Measurements from ENCODE around the gene MED12L.
"Not testable (repeated sequence)": the region's sequence is repeated elsewhere in the genome, so short reads cannot be mapped to it uniquely, and the experiment has no call there.

Gene MED12L, protein sequence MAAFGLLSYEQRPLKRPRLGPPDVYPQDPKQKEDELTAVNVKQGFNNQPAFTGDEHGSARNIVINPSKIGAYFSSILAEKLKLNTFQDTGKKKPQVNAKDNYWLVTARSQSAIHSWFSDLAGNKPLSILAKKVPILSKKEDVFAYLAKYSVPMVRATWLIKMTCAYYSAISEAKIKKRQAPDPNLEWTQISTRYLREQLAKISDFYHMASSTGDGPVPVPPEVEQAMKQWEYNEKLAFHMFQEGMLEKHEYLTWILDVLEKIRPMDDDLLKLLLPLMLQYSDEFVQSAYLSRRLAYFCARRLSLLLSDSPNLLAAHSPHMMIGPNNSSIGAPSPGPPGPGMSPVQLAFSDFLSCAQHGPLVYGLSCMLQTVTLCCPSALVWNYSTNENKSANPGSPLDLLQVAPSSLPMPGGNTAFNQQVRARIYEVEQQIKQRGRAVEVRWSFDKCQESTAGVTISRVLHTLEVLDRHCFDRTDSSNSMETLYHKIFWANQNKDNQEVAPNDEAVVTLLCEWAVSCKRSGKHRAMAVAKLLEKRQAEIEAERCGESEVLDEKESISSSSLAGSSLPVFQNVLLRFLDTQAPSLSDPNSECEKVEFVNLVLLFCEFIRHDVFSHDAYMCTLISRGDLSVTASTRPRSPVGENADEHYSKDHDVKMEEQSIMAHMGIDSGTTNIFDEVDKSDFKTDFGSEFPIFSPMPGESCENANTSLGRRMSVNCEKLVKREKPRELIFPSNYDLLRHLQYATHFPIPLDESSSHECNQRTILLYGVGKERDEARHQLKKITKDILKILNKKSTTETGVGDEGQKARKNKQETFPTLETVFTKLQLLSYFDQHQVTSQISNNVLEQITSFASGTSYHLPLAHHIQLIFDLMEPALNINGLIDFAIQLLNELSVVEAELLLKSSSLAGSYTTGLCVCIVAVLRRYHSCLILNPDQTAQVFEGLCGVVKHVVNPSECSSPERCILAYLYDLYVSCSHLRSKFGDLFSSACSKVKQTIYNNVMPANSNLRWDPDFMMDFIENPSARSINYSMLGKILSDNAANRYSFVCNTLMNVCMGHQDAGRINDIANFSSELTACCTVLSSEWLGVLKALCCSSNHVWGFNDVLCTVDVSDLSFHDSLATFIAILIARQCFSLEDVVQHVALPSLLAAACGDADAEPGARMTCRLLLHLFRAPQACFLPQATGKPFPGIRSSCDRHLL (N-terminal part only)

DNA sequence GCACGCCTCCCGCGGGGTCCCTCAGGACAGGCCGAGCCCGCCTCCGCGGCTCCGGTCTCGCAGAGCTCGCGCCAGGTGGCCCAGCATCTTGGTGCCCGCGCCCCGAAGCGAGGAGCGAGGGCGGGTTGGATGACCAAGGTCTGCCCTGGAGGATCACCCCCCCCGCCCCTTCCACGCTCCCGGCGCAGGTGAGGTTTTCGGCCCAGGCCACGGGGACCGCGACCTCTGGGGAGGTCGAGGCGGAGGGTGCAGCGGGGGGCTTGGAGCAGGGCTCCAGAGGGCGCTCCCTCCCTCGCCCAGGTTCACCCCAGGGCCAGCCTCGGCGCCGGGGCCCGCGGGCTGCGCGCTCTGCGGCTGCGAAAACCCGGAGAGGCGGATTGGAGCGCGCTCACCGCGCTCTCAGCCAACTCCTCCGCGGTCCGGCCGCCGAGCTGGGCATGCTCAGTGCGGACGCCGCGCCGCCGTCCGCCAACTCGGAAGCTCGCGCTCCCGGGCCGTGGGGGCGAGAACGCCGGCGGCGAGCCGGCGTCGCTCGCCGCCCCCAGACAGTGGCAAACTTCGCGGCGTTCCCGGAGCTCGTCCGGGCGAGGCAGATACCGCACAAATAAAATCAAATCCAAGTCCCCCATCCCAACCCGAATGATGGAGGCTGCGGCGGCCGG is at the start of gene MED12L:
TSS of gene MED12L (plus strand) at position 438 of the 662 bp plus-strand sequence. CDS start 1,263 bp downstream, outside the sequence.
- DNase-seq = peak; percentile 31

DNA sequence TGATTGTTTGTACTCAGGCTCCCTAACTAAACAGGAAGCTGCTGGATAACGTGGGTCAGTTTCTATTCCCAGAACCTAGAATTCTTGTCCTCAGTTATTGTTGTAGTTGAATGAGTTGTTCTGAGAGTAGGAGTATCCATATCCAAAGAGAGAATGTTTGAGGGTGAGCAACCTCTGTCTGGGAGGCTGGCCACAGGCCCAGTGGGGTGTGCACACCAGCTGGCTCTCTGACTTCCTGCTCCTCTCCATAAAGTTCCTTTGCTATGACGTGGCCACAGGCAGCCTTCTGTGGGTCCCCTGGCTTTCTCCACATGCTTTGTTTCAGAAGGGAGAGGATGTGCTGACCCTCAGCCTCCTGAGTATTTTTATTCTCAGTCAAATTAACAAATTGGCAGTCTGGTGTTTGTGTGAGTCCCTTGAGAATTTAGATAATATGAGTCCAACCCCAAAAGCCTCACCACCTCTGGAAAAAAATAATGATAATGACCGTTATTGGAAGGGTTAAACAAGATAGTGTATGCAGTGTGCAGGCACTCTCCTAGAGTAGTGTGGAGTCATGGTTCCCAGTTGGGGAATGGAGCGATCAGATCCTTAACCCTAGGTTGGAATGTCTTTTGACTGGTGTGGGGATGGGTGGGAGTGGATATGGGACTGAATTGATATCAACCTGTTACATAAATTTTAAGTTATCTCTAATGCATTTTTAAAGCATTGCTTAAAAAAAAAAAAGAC is 47.6 kb upstream of the MED12L start:
- no peak for DNase-seq

DNA sequence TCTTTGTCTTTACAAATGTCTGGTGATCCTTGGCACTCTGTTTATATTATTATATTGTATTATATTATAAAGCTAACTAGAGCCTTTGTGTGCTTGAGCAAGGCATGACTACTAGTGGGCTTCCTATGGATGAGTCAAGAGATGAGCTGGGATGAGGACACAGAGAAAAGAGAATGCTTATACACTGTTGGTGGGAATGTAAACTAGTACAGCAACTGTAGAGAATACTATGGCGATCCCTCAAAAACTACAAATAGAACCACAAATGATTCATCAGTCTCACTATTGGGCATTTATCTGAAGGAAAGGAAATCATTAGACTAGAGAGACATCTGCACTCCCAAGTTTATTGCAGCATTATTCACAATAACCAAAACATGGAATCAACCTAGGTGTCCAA is 40.8 kb upstream of the MED12L start:
- DNase-seq = no peak

DNA sequence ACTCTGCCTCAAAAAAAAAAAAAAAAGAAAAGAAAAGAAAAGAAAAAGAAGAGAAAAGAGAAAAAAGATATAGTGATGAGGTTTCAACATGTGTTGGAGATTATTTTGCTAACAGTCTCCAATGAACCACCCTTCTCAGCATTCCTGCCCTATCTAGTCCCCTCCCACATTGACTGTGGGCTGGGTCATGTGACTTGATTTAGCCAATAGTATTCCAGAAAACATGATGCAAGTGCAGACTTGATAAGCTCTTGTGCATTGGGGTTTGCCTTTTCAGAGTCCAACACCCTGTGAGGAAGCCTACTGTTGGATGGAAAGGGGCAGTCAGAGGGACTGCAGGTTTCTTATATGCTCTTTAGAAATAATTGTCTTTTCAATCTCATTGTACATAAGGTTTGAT is 37.8 kb upstream of the MED12L start:
- no peak for DNase-seq

DNA sequence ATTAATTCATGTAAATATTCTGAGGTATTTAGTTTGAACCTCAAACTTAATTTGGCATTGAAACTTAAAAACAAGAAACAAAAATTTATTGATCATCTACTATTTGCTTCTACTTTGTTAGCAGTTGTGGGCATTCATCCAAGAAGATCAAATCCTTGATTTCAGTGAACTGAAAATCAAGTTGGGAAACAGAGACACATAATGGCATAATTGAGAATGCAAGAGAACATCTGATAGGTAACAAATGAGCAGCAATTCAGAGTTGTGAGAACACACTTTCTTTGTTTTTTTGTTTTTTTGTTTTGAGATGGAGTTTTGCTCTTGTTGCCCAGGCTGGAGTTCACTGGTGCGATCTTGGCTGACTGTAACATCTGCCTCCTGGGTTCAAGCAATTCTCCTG is 33.9 kb upstream of the MED12L start:
- DNase-seq = no peak

DNA sequence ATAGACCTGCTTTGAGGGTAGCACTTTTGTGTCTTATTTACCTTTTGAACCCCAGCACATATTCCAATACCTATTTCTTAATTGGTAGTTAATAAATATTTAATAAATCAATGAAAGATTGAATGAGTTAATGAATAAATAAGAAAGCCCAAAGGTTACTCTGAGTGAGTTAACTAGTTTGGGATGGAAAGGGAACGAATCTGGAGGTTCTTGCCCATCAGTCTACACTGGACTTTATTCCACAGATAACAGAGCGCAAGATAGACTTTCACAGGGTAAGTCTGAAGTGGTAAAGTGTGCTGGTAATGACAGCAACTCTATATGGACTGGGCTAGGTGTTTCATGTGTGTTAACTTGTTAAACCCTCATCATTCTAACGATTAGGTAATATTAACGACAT is 33.1 kb upstream of the MED12L start:
- DNase-seq = no peak

DNA sequence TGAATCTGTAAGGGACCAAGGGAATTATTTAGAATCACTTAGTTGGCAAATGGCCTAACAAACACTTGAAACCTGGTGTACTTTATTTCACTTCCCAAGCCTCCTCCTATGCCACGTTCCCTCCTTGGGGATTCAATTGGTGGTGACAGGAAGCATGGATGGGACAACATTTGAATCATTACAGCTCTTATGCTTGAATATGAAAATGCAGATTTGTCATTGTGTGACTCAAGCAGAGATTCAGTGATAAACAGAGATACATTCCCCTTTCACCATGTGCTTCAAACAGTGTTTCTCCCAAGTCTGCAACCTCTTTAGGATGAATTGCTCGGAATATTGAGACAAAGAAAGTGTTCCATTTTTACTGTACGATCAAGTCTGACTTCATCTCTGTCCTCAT is 32.7 kb upstream of the MED12L start:
- DNase-seq = no peak

DNA sequence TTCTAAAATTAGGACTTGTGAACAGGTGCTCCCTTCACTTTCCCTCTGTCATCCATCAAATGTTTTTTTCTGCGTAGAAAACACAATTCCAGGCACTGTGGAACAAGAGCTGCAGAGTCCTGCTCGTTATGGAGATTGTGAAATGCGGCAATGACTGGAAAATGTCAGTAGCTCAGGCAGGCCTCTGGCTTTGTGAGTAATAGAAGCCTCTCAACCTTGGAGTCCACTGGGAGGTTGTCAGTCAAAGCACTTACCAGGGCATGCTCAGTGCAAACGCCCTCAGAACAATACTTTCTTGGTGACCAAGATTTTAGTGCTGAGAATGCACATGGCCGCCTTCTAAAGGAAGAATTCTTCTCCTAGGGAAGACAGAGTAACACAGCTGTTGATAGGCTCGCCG is 26.7 kb upstream of the MED12L start:
- DNase-seq = no peak

DNA sequence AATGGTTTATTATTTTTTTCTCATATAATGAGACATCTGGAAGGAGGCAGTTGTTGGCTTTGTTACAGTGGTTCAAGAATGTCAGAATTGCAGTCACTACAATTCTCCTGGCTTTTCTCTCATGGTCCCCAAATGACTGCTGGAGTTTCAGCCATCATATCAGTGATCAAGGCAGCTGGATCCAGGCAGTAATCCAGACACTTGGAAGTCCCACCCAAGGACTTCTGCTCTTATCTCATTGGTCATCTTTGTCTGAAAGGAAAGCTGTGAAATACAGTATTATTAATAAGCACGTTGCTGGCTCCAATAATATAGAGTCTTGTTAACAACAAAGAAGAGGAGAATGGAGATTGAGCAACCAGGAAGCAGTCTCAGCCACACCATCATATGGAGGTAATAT is 22.9 kb upstream of the MED12L start:
- no peak for DNase-seq

DNA sequence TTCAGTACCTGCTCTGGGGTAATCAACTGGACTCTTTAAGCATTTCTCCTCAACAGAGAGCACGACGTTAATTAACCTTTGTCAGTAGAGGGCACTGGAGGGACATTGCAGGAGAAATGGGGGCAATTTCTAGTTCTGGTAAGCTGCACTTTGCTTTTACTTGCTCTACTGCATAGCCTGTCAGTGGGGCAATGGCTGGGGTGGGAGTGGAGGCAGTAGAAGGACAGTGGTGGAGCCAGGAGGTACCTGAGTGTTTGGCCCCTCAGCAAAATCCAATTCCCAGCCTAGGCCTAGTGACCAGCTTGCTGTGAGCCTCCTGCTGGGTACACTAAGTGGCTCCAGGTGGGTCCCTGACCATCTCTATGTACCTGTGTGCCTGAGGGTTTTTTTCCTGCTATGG is 18.3 kb upstream of the MED12L start:
- no peak for DNase-seq

DNA sequence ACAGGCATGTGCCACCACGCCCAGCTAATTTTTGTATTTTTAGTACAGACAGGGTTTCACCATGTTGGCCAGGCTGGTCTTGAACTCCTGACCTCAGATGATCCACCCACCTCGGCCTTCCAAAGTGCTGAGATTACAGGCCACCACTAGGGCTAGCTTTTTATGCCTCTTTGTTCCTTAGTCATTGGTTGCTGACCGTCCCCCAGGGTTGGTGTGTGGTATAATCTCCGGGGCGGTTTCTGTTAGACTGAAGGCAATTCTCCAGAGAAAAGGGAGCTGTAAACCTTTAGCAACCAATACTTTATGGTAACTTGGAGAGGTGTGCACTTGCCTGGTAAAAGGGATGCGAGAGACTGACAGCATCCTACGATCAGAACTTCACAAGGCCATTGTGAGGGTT is 12.6 kb upstream of the MED12L start:
- not testable (repeated sequence) for DNase-seq

DNA sequence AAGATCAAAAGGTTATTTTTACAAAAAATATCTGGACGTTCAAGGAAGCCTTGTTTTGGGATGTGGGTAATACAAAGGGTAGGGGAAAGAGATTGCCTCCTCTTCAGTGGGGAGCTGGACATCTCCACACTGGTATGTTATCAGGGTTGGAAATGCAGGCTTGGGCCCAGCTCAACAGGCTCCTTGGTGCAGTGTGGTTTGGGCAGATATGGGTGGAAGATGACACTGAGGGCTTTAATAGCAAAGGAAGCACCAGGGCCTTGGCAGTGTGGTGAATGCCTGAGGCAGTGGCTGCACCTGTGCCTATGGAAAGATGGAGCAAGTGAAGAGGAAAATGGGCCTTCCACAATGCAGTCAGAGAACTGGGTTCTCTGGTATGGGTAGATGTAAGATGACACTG is 11.2 kb upstream of the MED12L start:
- no peak for DNase-seq

DNA sequence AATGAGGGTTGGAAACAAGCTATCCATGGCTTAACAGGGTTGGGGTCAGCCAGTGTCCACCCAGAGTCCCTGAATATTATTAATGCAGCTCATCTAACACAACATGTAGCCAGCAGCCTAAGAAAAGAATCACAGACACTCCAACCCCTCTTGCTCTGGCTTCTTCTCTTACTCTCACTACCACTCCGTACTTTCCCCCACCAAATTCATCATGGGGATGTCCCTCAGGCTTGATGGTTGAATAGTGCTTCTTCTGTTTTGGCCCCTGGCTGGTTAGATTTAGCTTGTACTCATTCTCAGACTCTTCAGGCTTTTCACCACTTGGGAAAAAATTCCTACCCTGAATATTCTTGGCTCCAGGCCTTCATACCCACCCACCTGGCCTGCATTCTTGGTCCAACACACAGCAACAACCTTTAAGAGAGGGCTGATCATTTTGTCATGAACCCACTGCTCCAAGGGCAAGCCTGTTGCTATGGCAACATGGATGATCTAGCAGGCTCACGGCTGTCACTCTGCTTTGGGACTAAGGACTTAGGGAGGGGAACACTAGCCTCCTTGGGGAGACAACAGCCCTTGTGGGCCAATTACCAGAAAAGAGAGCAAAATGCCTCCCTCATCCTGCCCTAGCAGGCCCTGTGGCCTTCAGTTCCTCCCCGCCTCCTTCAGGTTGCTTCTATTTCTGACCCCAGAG is 9.4 kb upstream of the MED12L start:
- DNase-seq = no peak

DNA sequence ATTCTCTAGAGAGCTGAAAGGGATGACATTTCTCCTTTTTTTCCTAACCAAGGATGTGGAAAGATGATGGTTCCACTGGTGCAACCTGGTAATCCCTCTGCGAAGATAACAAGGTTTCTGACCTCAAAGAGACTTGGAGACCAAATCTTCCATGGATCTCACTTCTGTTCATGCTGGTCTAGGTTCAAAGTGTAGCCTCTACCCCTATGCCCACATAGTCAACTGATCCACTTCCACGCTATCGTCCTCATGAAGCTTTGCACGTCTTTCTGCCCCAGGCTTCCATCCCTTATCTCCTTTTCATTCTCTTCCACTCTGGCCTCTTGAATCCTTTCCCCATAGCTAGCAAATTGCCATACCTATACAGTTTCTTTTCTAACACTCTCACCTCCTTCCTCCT is 8.8 kb upstream of the MED12L start:
- no peak for DNase-seq

DNA sequence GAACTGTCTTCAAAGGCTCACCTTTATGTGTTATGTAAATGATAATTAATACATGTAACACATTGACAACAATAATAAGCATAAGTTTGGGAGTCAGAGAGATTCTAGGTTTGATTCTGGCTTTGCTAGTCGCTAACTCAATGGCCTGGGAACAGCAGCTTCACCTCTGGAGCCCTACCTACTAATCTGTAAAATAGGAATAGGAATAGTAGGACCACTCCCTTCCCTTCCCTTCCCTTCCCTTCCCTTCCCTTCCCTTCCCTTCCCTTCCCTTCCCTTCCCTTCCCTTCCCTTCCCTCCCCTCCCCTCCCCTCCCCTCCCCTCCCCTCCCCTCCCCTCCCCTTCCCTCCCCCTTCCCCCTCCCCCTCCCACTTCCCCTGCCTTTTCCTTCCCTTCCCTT is 4.4 kb upstream of the MED12L start:
- DNase-seq = not testable (repeated sequence)

DNA sequence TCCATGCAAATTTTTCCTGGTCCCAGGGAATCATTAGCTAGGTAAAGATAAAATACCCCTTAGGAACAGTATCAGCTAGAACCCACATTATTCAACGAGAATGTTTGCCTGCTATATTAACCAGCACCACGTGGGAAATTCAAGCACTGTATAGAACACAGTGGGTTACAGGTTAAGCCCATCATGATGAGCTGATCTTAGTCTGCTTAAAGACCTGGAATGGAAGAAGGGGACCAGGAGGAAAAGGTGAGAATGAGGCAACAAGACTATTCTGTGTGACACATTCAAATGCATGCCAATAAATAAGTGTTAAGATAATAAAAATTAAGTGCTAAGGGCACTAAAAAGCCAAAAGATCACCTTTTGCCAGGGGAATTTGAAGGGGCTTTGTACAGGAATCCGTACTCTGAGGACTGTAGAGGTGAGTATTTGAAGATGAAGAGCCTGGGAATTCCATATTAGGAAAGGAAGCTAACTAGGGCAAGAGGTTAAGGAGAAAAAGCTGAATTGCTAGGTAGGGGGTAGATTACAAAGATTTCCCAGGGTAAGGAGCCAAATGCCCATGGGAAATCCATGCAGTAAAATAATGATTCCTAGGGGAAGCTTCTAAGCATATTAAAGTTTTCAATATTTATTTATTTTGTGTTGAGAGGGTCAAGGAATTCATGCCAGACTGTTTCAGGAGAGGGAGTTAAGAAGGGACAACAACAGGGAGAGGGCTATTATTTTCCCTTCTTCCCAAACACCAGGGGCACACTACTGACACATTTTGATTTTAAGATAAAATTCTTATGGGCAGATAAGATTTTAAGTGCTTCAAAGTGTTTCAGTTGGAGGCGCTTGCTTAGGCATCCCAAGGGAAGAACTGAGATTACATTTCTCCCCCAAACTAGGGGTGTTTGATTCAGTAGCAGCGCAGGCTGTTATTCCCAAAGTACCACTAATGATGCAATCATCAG is 2.3 kb upstream of the MED12L start:
- no peak for DNase-seq

DNA sequence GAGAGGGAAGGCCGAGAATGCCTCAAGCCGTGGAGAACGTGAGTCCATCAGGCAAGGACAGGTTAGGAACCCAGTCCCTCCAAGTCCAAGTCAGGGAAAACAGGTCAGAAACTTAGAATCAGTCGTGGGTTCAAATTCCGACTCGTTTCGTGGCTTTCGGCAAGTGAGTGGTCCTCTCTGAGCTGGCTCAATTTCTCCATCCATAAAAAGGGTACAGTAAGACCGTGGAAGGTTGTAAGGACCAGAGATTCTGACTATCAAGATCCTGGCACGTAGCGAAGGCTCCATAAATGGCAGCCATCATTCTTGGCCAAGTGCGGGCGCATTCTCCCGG is 604 bp upstream of the MED12L start:
- no peak for DNase-seq

DNA sequence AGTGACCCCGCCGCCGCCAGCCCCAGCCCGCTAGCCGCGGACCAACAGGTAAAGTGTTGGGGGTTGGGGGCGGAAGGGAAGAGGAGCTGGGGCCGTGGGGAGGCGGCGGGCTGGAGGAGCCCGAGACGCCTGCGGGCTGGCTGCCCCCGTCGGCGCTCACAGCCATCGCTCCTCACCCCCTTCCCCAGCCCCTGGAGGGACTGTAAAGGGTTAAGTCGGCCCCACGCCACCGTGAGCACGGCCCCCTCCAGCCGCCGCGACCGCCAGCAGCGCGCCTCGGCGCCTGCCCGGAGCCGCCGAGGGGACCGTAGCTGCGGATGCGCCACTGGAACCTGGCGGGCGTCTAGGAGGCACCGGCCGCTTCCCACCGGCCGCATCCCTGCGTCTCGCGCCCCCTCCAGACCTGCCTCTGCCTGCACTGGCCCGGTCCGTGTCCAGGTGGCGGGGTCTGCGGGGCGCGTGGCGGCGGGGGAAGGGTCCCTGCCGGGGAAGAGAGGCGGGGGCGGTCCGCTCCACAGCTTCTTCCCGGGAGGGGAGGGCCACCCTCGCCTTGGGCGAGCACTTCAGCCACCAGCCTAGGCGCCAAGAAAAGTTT is 522 bp downstream of the MED12L start:
- no peak for DNase-seq

DNA sequence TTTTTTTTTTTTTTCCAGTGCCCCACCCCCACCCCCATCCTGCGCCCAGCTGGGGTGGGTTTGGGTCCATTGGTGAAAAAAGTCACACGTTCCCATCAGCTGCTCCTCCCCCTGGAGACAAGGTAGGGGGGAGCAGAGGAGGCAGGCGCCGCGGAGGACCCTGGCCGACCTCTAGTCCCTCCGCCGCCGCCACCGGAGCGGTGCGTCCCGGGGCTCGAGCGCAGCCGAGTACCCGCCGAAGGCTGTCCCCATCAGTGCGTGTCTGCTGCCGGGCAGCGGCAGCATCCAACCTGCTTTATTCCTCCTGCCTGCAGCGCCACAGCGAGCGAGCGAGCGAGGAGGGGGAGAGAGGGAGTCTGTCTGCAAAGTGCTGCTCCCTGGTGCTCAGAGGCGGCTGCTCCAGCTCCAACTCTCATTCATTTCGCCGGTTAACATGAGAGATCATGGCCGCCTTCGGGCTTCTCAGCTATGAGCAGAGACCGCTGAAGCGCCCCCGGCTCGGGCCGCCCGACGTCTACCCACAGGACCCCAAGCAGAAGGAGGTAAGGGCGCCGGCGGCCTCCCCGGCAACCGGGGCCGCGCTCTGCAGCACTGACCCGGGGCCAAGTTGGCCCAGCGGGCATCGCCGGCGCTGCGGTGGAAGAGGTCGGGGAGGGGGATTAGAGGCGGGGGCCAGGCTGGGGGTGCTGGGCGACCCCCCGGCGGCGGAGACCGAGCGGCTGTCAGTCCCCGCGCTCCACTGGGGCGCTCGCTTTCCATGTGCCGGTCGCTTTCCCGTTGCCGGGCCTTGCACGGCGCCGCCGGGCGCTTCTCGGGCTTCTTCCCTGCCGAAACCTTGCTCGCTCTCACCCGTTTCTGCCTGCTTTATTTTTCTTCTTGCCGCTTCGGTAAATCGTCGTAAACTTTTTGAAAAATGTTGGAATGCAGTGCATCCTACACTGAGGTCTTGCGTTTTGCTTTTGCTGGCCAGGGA is 1.3 kb downstream of the MED12L start:
- peak; percentile 57 for DNase-seq
